HepG2 (cell line): ENCODE data around the gene TEX19. TPM values are rescaled to one million over a fixed set of nuclear protein-coding genes. Genes with fewer than 3 reads are reported as not detected.
A peak's percentile ranks its signal among the peaks of the same experiment; 100 is the strongest.

Source experiments
- ARID2 ChIP-seq: sonication (generic); formaldehyde crosslinking; IDR thresholded peaks from 2 replicates; pipeline ENCODE4 v1.8.1; 2022; ENCODE audit warnings: mild to moderate bottlenecking, missing genetic modification reagents, borderline replicate concordance
- CSRNP2 ChIP-seq: sonication (generic); formaldehyde crosslinking; conservative IDR thresholded peaks from 2 replicates; pipeline ENCODE4 v1.8.0; 2022; ENCODE audit warnings: low read depth, missing genetic modification reagents
- GMEB1 ChIP-seq: sonication (generic); formaldehyde crosslinking; IDR thresholded peaks from 2 replicates; pipeline ENCODE4 v1.5.1; 2020; ENCODE audit warnings: missing genetic modification reagents, mild to moderate bottlenecking, borderline replicate concordance
- GTF2F1 ChIP-seq: fragments of 150-350 bp; IDR thresholded peaks from 2 replicates; pipeline ENCODE4 v1.6.1; 2014; ENCODE audit warnings: low read length
- HNF4G ChIP-seq, 2 experiments: sonication (generic) in 1 of 2; formaldehyde crosslinking in 1 of 2; IDR thresholded peaks; 2 replicates each; pipeline versions ENCODE4 v1.4.0 to v1.6.1; 2011 to 2020; ENCODE audit warnings: borderline replicate concordance in 2 of 2, low read depth in 2 of 2, mild to moderate bottlenecking in 2 of 2, low read length in 1 of 2, missing genetic modification reagents in 1 of 2, moderate library complexity in 1 of 2
- HOXA7 ChIP-seq: sonication (generic); formaldehyde crosslinking; IDR thresholded peaks from 2 replicates; pipeline ENCODE4 v1.8.1; 2022; ENCODE audit warnings: mild to moderate bottlenecking, missing genetic modification reagents, moderate library complexity
- MLXIP ChIP-seq: sonication (generic); formaldehyde crosslinking; IDR thresholded peaks from 2 replicates; pipeline ENCODE4 v1.9.0; 2021; ENCODE audit warnings: missing genetic modification reagents, borderline replicate concordance
- NRL ChIP-seq: sonication (generic); formaldehyde crosslinking; IDR thresholded peaks from 2 replicates; pipeline ENCODE4 v1.5.0; 2020; ENCODE audit warnings: missing genetic modification reagents, mild to moderate bottlenecking, moderate library complexity, borderline replicate concordance
- PHB2 ChIP-seq: fragments of 450-650 bp; IDR thresholded peaks from 2 replicates; pipeline ENCODE4 v1.6.1; 2018; ENCODE audit not compliant: partially characterized antibody
- PRDM4 ChIP-seq: sonication (generic); formaldehyde crosslinking; IDR thresholded peaks from 2 replicates; pipeline ENCODE4 v1.9.0; 2021; ENCODE audit warnings: missing genetic modification reagents, borderline replicate concordance
- ZBTB34 ChIP-seq: sonication (generic); formaldehyde crosslinking; IDR thresholded peaks from 2 replicates; pipeline ENCODE4 v1.8.0; 2022; ENCODE audit warnings: mild to moderate bottlenecking, missing genetic modification reagents
- ZC3H13 ChIP-seq: sonication (generic); formaldehyde crosslinking; IDR thresholded peaks from 2 replicates; pipeline ENCODE4 v1.8.1; 2023; ENCODE audit warnings: mild to moderate bottlenecking, missing genetic modification reagents, moderate library complexity
- ZFY ChIP-seq: sonication (generic); formaldehyde crosslinking; IDR thresholded peaks from 2 replicates; pipeline ENCODE4 v1.4.0; 2020; ENCODE audit warnings: missing genetic modification reagents
- ZMYM4 ChIP-seq: sonication (generic); formaldehyde crosslinking; IDR thresholded peaks from 2 replicates; pipeline ENCODE4 v1.8.1; 2023; ENCODE audit warnings: mild to moderate bottlenecking, missing genetic modification reagents
- ZNF619 ChIP-seq: sonication (generic); formaldehyde crosslinking; IDR thresholded peaks from 2 replicates; pipeline ENCODE4 v1.4.0; 2020; ENCODE audit warnings: mild to moderate bottlenecking, missing genetic modification reagents
- ZNF749 ChIP-seq: sonication (generic); formaldehyde crosslinking; IDR thresholded peaks from 2 replicates; pipeline ENCODE4 v1.8.0; 2022; ENCODE audit warnings: mild to moderate bottlenecking, missing genetic modification reagents, moderate library complexity, borderline replicate concordance
- ZSCAN31 ChIP-seq: sonication (generic); formaldehyde crosslinking; IDR thresholded peaks from 2 replicates; pipeline ENCODE4 v1.5.0; 2020; ENCODE audit warnings: low read depth, mild to moderate bottlenecking, missing genetic modification reagents
- polyA plus RNA-seq, 8 experiments: library from polyadenylated mRNA; depleted of rRNA in 3 of 8; stranded (reverse) in 7 of 8; unstranded in 1 of 8; fragments of >200 nt; fragmentation: Illumina TruSeq in 4 of 8; extraction: Trizol in 4 of 8; gene quantifications; 2 replicates each; pipeline versions ENCODE4 v1.2.1 to v1.2.3, GENCODE V29; 2011 to 2016; ENCODE audit warnings: low read depth in 4 of 8, missing spikeins in 1 of 8, mixed read lengths in 1 of 8; ENCODE audit not compliant: insufficient read depth in 1 of 8
- total RNA-seq, 5 experiments: library from RNA; depleted of rRNA; stranded (reverse); fragments of >200 nt; fragmentation: Illumina TruSeq; extraction: Trizol; gene quantifications; 2 replicates each; pipeline ENCODE4 v1.2.3, GENCODE V29; 2016; ENCODE audit warnings: low read depth in 1 of 5

TEX19 gene
- total and polyA plus RNA-seq, 2 of the 13 experiments (the other 11 are each of a cell fraction or from before 2014, with no cell fraction given), result 1.3 to 6.0 TPM

- TF ChIP-seq MLXIP (CRISPR knock-in tag) (no peak), ZSCAN31 (CRISPR knock-in tag) (no peak), HOXA7 (CRISPR knock-in tag) (no peak), ARID2 (peak; percentile 54; the same call in 1 of the 2 replicates), HNF4G (IDR thresholded peaks at IDR 0.05; ENCODE audit: borderline replicate concordance, low read depth, low read length) (no peak), HNF4G (CRISPR knock-in tag; IDR thresholded peaks at IDR 0.05; ENCODE audit: borderline replicate concordance, low read depth) (peak; percentile 13; the same call in 1 of the 2 replicates), ZNF749 (CRISPR knock-in tag) (0 out of 2 replicates have a peak, but pooled peaks have one; percentile 1), PHB2 (no peak), PRDM4 (CRISPR knock-in tag) (no peak), ZC3H13 (CRISPR knock-in tag) (0 out of 2 replicates have a peak, but pooled peaks have one; percentile 70), GMEB1 (CRISPR knock-in tag) (no peak), ZNF619 (peak; percentile 76; the same call in 1 of the 2 replicates), CSRNP2 (CRISPR knock-in tag) (no peak), ZBTB34 (CRISPR knock-in tag) (peak; percentile 61; the same call in 1 of the 2 replicates), NRL (CRISPR knock-in tag) (peak; percentile 16; the same call in 1 of the 2 replicates), ZFY (CRISPR knock-in tag) (no peak), ZMYM4 (CRISPR knock-in tag) (no peak), GTF2F1 (no peak)
Observed at GRCh38 chr17:82316651-82317393, 42.2 kb upstream of the TEX19 start (continued).
